Measurements from ENCODE around the gene PTBP3.

The PTBP3 gene

DNA sequence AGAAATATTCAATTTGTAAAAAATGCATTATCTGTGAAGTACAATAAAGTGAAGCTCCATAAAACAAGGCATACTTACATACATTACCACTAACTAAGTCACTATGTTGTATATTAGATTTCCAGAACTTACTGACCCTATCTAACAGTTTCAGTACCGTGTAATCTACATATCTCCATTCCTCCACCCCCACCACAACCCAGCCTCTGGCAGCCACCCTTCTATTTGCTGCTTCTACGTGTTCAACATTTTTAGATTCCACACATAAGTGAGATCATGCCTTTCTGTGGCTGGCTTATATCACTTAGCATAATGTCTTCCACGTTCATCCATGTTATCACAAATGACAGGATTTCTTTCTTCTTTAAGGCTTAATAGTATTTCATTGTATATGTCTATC, 31.3 kb upstream of the PTBP3 start:
- no peak for DNase-seq
- in situ Hi-C loops (cut with MboI; ENCODE audit: low pct_unique_long_range_greater_than_20kb, low sequenced_read_pairs) = loop anchor here (25.0 kb wide), 2 partner anchors 277 to 577 kb away; partner anchors contain the start of gene SHOC1

DNA sequence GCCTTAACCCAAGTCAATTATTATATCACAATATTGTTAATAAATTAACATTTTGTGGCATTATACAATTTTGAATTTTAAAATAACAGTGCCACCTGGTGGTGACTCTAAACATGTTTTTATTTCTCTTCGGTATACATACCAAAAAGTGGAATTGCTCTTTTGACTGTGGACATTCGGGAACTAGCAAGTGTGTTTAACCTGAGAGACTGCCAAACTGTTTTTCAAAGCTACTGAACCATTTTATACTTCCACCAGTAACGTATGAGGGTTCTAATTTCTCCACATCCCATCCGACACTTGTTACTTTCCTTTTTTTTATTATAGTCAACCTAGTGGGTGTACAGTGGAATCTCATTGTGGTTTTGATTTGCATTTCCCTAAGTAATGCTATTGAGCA, 28.2 kb upstream of the PTBP3 start:
- peak; percentile 62 for DNase-seq
- in situ Hi-C loops (cut with MboI; ENCODE audit: low pct_unique_long_range_greater_than_20kb, low sequenced_read_pairs) = loop anchor here (25.0 kb wide), 2 partner anchors 274 to 574 kb away; partner anchors contain the start of gene SHOC1

DNA sequence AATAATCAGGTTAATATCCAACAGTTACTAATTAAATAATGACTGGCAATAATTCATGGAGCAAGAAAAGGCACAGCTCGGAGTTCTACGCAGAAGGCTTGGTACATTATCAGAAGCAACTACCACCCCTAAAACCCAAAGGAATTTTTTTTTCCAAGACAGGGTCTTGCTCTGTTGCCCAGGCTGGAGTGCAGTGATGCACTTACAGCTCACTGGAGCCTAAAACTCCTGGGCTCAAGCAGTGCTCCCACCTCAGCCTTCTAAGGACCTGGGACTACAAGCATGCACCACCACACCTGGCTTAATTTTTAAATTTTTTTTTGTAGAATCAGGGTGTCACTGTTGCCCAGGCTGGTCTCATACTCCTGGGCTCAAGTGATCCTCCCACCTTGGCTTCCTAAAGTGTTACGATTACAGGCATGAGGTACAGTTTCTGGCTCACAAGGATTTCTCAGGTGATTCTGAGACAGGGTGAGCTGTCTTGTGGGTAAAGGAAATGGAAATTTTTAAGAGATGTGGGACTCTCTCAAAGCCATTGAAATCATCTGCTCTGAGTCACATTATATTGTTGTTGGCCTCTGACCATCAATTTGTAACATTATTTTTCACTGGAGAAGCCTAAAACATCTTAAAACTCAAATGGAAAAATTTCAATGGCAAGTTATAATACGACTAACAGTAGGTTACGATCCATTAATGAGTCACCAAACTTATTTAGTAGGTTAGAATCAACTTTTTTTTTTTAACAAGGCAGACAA, 26.8 kb upstream of the PTBP3 start:
- in situ Hi-C loops (cut with MboI; ENCODE audit: low pct_unique_long_range_greater_than_20kb, low sequenced_read_pairs) = loop anchor here (25.0 kb wide), 2 partner anchors 273 to 573 kb away; partner anchors contain the start of gene SHOC1
- no peak for DNase-seq

DNA sequence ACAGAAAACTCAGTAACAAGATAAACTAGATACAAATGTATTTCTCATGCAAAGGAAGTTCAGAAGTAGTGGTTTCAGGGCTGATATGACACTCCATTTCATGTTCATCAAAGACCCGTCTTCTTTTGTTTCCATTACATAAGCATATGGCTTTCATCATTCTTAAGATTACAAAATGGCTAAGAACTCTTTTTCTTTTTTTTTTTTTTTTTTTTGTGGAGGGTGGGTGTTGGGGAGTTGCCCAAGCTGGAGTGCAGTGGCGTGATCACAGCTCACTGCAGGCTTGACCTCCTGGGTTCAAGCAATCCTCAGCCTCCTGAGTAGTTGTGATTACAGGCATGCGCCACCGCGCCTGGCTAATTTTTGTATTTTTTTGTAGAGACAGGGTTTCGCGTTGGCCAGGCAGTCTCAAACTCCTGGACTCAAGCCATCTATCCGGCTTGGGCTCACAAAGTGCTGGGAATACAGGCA, 22.0 kb upstream of the PTBP3 start:
- in situ Hi-C loops (cut with MboI; ENCODE audit: low pct_unique_long_range_greater_than_20kb, low sequenced_read_pairs) = loop anchor here (25.0 kb wide), 2 partner anchors 268 to 568 kb away; partner anchors contain the start of gene SHOC1
- DNase-seq = no peak

DNA sequence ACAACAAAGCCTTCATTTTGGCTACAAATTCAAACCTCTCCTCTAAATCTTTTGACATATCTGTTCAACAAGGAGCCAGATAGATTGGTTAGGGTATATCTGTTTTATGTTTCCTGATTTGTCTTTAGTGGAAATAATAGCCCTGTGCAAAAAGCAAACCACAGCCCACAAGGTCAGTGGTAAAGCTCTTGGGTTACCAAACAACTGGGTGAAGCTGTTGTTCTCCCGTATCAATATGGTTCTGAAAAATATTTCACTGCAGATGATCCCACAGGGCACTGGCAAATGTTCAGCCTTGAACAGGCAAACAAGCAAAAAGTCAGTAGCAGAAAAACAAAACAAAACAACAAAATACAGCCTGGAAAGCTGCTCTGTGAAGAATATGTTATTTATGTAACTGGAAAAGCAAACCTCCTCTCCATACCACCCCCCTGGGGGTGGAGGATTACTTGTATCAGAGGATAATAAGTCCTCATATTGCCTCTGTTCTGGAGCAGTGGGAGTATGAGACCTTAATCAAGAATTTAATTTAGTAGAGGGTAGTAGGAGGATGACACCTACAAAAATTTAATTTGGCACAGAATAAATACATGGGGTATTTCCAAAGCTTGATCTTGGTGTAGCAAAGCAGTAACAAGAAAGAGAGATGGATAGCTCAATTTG, 20.8 kb upstream of the PTBP3 start:
- in situ Hi-C loops (cut with MboI; ENCODE audit: low pct_unique_long_range_greater_than_20kb, low sequenced_read_pairs) = loop anchor here (25.0 kb wide), 2 partner anchors 267 to 567 kb away; partner anchors contain the start of gene SHOC1
- DNase-seq = no peak

DNA sequence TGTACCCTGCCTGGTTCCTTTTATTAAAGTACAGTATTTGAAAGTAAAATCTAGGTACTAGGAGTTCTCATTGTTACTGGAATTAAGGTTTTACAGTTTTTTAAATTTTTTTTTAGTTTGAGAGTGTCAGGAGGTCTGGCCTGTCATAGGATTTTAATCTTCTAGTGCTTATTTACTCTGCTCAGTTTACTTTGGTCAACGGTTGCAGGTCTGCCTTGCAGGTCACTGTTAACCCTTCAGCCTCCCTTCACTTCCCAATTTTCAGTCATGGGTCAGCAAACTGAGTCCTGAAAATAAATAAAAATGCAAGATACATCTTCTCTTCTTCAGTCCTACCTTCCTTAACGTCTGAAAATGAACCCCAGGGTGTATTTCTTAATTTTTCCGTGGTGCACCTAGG, 18.8 kb upstream of the PTBP3 start:
- DNase-seq = no peak
- in situ Hi-C loops (cut with MboI; ENCODE audit: low pct_unique_long_range_greater_than_20kb, low sequenced_read_pairs) = loop anchor here (25.0 kb wide), 2 partner anchors 265 to 565 kb away; partner anchors contain the start of gene SHOC1

DNA sequence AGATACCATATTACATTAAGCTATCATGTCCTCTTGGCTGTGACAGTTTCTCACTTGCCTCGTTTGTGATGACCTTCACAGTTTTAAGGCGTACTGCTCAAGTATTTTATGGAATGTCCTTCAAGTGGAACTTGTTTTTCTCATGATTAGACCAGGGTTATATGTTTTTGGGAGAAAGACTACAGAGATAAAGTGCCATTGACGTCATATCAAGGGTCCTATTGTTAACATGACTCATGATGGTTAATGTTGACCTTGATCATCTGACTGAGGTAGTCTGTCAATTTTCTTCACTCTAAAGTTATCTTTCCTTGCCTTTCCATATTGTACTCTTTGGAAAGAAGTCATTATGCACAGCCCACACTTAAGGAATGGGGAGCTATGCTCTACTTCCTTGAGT, 17.8 kb upstream of the PTBP3 start:
- in situ Hi-C loops (cut with MboI; ENCODE audit: low pct_unique_long_range_greater_than_20kb, low sequenced_read_pairs) = loop anchor here (25.0 kb wide), 2 partner anchors 264 to 564 kb away; partner anchors contain the start of gene SHOC1
- DNase-seq = no peak

DNA sequence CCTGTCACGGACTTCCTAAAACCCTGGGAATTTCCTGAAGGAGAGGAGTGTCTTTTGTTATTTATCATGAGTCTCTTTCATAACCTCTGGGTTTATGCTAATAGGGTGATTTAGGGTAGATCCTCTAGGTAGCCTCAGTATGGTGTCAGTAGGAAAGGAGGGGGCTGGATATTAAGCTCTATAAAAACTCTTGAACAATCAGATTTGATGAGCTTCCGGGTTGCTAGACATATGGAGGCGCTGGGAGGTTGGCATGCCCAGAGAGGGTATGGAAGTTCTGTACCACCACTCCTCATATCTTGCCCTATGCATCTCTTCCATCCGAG, 15.6 kb upstream of the PTBP3 start:
- in situ Hi-C loops (cut with MboI; ENCODE audit: low pct_unique_long_range_greater_than_20kb, low sequenced_read_pairs) = no loop called here
- DNase-seq = no peak

DNA sequence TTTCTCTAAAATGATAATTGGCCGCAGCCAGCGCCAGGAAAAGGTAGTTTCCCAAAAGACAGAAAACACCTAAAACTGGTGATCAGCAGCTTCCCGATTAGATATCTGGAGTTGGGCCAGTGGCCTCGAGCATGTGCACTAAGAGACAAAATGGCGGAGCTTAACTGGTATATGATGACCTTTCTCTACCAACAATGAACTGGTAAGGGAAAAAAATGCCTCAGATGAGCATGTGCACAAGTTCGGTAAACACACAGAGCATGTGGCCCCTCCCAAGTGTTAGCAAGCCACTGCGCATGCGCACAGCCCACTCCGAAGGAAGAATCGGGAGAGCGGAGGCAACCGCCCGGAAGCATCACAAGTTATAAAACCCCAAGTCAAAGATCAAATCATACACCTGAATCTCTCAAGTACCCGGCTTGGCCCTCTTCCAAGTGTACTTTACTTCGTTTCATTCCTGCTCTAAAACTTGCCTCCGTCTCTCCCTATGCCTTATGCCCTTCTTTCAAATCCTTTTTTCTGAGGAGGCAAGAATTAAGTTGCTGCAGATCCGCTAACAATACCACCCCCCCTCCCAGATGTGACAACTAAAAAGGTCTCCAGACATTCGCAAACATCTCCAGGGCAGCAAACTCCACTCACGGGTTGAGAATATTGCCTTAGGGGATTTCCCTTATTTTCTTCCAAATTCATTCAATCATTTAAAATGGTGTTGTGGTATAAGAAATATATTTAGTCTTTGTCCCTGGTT, 15.0 kb upstream of the PTBP3 start:
- in situ Hi-C loops (cut with MboI; ENCODE audit: low pct_unique_long_range_greater_than_20kb, low sequenced_read_pairs) = no loop called here
- DNase-seq = no peak

DNA sequence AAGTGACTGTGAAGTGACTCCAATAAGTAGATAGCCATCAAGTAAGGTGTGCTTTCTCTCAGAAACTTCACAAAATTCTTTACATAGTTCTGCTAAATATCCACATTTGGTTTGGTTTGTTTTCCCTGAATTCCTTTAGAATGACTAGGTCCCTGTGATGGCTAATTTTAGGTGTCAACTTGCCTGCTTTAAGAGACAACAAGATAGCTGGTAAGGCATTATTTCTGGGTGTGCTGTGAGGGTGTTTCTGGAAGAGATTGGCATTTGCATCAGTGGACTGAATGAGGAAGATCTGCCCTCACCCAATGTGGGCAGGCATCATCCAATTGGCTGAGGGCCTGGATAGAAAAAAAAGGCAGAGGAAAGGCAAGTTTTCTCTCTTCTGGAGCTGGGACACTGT, 8.3 kb upstream of the PTBP3 start:
- in situ Hi-C loops (cut with MboI; ENCODE audit: low pct_unique_long_range_greater_than_20kb, low sequenced_read_pairs) = no loop called here
- no peak for DNase-seq

DNA sequence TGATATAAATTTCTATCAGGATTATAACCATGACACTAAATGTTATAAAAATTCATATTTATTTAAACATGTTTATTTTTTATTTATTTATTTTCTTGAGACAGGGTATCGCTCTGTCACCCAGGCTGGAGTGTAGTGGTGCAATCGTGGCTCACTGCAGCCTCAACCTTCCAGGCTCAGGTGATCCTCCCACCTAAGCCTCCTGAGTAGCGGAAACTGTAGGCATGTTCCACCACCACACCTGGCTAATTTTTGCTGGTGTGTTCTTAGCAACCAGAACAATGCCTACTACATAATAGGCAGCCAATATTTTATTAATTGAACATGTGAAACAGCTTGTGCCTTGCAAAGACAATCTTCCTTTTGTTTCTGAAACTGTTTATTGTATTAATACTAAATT, 6.5 kb upstream of the PTBP3 start:
- in situ Hi-C loops (cut with MboI; ENCODE audit: low pct_unique_long_range_greater_than_20kb, low sequenced_read_pairs) = no loop called here
- no peak for DNase-seq

DNA sequence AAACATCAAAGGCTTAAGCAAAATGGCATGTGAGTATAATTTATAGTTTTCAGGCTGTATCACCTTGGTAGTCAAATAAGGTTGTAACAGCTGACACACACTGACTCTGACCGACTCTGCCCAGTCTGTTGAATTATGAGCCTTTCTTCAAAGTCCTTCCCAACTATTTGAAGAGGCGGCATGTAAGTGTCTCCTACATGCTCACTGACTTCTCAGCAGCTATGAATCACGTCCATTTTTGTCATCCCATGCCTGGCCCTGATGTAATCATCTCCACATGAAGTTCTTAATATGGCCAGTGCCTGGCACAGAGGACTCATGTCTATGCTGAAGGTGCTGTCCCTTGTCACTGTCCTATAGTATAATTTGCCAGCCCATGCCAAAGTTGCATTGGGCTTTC, 5.1 kb upstream of the PTBP3 start:
- no peak for DNase-seq
- in situ Hi-C loops (cut with MboI; ENCODE audit: low pct_unique_long_range_greater_than_20kb, low sequenced_read_pairs) = no loop called here

DNA sequence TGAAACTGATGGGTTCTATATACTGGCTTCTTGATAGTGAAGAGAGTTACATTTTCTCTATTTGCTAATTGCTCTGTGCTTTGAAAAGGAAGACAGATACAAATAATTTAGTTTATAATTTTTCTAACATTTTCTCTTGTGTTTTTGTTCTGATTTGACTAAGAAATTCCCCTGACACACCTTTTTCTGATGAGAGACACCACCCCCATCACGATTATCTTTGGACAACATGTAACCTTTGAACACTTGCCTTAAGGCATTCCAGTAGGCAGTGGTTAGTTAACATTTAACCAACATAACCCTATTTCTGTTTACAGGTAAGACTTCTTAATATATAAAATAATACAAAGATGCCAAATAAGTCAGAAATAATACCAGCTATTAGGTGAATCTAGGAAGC, 4.1 kb upstream of the PTBP3 start:
- DNase-seq = no peak
- in situ Hi-C loops (cut with MboI; ENCODE audit: low pct_unique_long_range_greater_than_20kb, low sequenced_read_pairs) = no loop called here

DNA sequence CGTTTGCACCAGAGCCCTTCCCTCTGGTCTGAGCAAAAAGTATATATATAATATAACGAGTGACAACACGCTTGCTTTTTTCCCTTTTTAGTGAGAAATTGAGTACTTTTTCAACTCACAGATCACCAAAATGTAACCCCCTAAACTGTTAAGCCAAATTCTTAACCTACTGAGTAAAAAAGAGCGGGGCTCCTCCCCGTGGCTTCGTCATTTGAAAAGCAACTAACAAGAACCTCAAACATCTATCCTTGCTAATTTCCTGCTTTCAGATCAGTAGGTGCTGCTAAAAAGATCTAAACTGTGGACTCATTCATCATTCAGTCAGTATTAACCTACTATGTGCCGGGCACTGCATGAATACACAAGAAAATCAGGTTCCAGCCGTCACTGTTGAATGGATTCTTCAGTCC, 1.0 kb upstream of the PTBP3 start:
- in situ Hi-C loops (cut with MboI; ENCODE audit: low pct_unique_long_range_greater_than_20kb, low sequenced_read_pairs) = no loop called here
- peak; percentile 57 for DNase-seq

DNA sequence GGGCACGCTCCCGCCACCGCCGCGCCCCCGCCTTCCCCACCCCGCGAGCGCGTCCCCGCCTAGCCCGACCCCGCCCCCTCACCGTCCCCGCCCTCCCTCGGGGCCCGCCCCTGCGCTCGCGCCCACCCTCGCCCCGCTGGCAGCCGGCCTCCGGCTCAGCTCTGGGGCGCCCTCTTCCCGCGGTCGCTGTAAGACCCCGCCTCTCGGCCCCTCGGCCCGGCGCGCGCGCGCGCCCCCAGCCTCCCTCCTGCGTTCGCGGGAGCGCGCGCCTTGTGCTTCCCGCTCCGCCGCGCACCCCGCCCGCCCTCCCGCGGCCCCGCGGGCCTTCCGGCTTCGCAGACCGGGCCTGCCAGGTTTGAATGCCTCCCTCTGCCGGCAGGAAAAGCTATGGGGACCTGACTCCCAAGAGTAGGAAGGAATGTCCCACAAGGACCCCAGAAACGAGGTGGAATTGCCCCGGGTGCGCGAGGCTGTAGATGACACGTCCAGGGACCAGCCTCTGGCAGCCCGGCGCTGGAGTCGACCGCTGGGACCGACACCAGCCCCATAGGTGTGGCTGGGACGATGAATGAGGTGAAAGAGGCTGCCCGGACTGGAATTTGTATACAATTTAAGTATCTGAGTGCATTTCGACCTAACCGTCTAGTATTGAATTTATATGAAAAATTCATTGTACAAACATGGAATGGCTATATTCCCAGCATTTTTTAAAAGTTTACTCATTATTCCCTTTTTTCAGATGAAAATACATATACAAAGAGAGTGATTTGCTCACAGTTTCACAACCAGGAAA, 416 bp upstream of the PTBP3 start:
- peak; percentile 93 for DNase-seq
- in situ Hi-C loops (cut with MboI; ENCODE audit: low pct_unique_long_range_greater_than_20kb, low sequenced_read_pairs) = no loop called here

DNA sequence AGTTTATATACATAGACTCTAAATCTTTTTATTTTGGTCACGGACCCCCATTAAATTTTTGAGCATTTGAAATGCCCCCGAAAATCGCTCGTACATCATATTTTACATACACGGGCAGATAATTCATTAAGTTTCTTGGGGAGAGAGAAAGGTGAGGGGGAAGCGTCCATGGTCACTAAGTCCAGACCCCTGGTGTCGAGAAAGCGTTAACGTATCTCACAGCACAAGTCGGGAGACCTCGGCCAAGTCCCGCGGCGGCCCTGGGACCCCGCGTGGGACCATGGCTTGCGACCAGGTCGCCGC, 794 bp downstream of the PTBP3 start:
- in situ Hi-C loops (cut with MboI; ENCODE audit: low pct_unique_long_range_greater_than_20kb, low sequenced_read_pairs) = no loop called here
- DNase-seq = no peak

DNA sequence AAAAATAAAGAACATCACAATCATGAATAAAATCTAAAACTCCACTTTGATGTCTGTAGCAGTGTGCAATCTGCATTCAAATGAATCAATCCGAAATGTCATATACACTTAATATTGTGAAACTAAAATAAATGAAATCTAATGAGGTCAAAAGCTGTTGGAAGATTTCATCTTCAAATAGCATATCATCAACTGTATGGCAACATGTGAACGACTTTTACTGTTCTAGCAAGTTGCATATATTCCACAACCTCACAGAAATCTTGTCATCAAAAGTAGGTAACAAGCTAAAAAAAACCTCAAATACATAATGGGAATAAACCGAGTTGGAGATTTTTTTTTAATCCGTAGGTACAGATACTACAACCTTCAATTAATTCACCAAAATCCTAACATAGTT, 1.2 kb downstream of the PTBP3 start:
- in situ Hi-C loops (cut with MboI; ENCODE audit: low pct_unique_long_range_greater_than_20kb, low sequenced_read_pairs) = no loop called here
- no peak for DNase-seq

DNA sequence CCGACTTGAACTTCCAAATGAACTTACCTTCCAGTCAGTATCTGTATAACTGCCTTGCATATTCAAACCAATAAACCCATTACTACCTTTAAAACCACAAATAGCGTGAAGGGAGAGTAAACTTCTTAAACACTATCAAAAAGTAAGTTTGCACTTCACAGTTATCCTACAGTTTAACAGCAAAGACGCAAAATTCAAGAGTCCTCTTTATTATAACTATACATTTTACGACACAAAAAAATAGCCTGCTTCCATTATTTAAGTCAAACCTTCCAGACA, 1.8 kb downstream of the PTBP3 start:
- in situ Hi-C loops (cut with MboI; ENCODE audit: low pct_unique_long_range_greater_than_20kb, low sequenced_read_pairs) = no loop called here
- no peak for DNase-seq

DNA sequence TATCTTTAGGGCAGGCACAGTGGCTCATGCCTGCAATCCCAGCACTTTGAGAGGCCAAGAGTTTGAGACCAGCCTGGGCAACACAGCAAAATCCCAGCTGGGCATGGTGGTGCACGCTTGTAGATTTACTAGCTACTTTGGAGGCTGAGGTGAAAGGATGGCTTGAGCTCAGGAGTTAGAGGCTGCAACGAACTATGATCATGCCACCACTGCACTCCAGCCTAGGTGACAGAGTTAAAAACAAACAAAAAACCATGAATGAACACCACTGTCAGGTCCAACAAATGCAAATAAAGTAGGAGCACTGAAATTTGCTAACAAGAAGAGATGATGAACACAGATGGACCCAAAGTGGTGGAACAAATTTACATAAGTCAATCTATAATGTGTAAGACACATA, 4.9 kb downstream of the PTBP3 start:
- in situ Hi-C loops (cut with MboI; ENCODE audit: low pct_unique_long_range_greater_than_20kb, low sequenced_read_pairs) = no loop called here
- no peak for DNase-seq

Measured in KBM-7 (cell line).